ENCODE results near the gene CTSL.

The CTSL gene

DNA sequence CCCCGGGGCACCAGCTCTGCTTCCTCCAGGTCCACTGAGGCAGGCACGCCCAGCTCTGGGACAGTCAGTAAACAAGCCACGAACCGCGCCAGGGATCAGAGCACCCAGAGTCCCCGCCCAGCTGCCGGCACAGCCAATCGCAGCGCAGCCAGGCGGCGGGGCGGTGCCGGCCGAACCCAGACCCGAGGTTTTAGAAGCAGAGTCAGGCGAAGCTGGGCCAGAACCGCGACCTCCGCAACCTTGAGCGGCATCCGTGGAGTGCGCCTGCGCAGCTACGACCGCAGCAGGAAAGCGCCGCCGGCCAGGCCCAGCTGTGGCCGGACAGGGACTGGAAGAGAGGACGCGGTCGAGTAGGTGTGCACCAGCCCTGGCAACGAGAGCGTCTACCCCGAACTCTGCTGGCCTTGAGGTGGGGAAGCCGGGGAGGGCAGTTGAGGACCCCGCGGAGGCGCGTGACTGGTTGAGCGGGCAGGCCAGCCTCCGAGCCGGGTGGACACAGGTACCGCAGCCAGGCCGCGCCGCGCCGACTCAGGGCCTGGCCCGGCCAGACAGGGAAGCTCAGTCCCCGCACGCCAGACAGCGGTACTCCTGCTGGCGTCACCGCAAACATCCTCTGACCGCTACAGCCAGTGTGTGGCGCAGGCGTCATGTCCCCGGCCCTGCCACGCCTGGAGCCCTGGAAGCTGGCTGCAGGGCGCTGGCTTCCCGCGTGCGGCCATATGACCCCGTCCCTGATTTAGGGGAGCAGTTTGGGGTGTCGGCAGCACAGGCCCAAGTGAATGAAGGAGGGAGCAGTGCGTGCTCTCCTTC, at the start of gene CTSL:
CTSL (plus strand) TSS at position 220 of the 810 bp plus-strand sequence. CDS start 1,485 bp downstream, outside the sequence.
- FAIRE-seq: no peak

DNA sequence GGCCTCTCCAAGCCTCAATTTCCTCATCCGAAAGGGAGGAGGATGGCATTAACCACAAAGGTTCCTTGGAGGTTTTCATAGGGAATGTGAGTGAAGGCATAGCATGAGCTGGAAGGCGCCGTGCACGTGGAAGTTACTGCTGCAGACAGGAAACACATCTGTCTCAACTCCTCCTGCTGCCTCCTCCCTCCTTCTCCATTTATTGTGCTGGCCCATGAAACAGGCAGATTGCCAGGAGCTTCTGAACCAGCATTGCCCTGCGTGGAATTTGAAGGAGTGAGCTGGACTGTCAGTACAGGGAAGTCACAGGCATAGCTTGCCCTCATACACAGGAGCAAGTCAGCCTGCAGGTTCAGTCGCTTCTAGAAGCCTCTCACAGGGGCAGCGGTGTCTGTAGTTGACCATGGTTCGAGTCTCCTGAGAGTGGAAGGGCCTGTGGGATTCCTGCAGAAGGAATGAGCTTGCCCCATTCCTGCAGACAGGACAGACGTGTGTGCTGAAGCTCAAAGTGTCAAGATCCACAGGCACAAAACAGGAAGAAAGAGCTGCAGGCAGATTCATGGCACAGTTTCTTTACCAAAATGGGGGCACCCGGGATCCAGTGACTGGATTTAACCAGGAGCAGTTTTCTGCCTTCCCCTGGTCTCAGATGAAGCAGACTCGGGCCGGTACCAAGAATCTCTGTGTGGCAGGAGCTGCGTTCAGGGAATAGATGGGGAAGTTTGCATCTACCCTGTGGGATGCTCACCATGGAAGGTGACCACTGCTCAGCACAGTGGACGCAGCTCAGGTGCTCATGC, 48.7 kb upstream of the CTSL start:
- FAIRE-seq: no peak

DNA sequence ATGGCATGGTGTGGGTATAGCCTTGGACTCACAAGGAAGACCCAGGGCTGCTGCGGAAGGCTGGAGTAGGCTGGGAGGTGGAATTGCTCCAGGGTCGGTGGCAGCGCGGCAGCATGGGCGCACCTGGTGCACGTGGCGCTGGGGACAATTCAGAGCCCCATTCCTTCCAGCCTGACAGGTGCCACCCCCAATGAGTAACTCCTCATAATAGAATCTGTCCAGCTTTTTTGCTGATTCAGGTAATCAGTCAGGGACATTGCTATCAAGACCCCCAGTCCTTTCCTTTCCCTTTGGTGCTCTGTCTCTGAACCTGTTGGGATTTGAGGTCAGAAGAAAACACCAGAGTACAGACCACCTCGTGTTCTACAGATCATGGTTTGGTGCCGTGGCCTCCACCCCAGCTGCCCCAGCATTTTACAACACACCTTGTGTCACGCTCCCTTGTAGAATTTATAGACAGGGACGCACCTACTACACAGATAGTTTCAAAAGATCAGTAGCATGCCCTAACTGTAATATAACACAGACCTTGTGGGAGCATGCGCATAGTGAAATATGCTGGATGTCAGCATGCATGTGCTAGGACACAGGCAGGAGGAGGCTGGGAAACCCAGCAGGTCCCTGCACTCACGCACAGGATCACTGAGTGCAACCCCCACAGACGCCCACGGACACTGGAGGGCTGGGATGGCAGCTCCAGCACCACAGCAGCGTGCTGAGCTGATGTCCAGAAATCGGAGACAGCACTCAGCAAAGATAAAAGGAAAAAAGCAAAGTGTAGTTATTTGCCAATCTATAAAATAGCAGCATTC, 47.9 kb upstream of the CTSL start:
- FAIRE-seq: no peak

DNA sequence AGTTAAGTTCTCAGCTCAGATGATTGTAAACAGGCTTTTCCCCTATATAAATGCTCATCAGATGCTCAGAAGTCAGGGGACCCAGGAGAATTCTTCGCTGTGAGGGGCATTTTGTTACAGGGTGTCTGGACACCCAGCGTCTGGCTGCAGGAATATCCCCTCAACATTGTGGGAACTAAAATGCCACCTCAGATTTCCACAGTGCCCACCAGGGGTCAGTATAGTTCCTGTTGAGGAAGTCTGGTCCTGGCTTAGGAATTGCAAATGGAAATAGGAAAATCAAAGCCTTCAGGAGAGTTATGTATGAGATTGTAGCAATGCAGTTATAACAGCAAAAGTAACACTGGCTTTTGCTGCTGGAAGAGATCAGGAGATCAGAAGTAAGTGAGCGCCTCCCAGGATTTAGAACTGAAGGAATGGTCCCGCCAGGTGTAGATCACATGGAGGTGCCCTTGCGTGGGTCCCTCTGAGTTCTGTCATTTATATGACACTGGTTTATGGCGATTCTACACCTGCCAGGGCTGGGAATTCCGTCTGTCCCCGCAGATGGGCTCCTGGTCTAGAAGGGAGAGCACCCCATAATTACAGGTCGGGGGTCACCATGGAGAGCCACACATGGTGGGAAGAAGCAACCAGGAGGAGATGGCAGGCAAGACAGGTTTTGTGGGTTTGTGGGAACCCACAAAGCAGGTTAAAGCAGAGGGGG, 47.1 kb upstream of the CTSL start:
- peak; percentile 15 for FAIRE-seq

DNA sequence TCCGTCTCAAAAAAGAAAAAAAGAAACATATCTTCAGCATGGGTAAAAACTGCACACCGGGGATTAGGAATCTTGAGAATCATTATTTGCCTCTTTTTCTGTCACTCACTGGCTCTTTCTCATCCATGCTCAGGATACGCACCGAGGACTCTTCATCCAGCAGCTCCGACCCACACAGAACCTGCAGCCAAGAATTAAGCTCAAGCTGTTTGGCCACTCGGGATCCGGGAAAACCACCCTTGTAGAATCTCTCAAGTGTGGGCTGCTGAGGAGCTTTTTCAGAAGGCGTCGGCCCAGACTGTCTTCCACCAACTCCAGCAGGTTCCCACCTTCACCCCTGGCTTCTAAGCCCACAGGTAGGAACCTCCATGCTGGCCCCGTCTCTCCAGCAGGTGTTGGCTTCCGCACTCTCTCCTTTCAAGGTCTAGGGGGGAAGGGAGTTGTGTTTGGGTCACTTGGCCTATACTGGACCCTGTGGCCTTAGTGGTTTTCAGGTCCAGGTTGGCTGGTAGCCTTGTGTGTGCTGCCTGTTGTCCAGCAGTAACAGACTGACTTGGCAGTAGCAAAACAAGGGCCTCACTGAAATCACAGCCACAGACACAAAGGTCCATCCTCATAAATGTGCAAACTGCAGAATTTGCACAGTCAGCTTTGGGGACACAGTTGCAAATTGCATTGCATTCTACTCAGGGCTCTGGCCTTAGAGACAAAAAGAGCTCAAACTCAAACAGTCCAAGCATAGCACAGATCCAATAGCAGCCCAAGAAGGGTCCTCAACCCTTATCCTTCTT, 44.5 kb upstream of the CTSL start:
- no peak for FAIRE-seq

DNA sequence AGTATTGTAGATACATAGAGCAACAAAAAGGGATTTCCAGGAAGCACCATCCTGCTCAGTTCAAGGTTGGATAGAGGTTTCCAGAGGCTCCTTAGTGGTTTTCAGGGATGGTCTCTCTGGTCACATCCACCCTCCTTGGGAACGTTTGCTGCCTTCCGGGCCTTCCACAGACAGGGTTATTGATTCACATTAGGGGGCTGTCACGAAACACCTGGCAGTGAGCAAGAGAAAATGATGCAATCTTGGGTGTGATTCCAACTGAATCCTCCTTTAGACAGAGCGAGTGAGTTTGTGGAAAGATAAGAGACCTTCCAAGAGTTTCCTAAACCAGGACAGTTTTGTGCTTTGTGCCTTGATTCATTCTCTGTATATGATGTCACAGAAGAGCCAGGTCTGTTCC, 43.8 kb upstream of the CTSL start:
- no peak for FAIRE-seq

DNA sequence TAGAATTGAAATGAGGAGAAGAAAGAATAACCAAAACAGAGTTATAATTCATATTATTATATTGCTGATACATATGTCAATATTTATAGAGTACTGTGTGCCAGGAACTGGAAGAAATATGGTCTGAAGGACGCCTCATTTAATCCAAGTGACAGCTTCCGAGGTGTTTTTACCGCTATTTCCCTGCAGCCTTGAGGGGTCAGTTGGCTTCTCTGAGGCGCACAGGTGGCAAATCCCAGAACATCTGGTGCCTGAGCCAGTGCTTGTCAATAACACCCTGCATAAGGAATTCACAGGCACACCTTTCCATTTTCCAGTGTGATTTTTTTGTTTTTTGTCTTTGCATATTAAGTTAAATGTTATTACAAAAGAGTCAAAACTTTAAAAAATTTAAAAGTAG, 43.3 kb upstream of the CTSL start:
- no peak for FAIRE-seq

DNA sequence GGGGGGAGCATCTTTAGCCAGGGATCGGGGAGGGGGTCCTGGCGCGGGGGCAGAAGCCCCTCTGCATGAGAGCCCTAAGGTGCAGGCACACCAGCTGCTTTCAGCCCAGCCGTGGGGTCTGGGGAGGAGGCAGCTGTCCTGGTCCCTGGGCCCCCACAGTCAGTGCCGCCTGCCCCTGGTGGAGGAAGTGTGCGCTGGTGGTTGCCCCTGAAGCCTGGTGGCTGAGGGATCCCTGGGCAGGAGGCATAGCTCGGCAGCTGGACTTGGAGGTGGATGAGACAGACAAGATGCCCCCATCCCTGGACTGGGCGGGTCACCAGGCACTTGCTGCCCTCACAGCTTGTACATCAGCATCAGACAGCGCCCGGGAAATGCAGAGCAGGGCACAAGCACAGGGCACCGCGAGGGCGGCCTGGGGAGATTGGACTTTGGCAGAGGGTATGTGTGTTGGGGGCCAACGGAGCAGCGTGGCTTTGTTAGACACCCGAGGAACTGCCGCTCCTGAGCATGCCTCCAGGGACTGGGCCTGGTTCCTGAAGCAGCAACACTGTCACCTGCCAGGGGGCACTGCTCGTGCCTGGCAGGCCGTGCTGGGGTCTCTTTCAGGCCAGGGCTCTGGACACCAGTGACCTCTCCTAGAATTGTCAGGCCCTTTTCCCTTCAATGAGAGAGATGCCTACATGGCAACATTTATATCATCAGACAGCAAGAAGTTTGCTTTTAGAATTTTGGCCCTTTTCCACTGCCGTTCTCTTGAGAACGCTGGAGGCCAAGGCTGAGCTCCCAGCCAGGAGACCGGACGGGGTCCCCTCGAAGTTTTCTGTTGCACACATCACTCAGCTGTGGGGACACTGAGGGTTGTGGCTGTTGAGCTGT, 41.9 kb upstream of the CTSL start:
- no peak for FAIRE-seq

DNA sequence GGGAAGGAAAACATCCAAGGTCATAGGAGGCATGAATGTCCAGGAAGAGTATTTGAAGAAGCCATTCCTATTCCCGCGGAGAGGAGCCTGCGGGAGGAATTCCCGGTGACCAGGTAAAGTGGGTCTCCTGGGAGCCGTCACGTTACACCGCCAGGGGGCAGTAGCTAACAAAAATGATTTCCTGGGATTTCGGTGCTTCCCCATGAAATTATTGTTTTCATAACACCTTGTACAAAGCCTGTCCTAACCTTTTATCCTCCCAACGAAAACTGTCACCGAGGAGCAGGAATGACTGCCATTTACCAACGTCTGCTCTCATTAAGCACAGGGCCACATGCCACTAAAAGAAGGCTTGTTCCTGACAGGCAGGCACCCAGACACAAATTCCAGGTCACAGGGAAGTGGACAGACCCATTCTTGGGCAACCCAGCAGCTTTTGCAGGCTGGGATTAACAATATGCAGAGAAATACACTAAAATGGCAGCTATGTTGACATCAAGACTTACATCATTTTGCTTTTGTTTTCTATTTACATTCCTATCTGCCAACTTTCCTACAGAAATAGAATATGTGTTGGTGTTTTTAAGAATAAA, 41.2 kb upstream of the CTSL start:
- no peak for FAIRE-seq

DNA sequence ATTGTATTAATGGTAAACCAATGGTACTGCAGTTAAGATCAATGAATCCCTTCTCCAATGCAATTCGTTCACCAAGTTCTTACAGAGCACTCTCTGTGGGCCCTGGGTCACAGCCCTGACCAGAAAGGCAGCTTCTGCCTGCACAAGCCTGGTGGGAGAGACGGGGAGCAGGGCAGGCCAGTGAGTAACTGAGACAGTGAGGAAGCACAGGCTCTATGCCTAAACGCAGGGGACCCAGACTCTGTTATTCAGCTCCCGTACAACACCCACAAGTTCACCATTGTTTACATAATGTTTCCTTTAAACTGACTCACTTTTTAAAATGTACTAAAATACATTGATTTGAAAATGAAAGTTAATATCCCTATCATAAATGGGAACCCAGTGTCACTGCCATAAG, 40.5 kb upstream of the CTSL start:
- no peak for FAIRE-seq

DNA sequence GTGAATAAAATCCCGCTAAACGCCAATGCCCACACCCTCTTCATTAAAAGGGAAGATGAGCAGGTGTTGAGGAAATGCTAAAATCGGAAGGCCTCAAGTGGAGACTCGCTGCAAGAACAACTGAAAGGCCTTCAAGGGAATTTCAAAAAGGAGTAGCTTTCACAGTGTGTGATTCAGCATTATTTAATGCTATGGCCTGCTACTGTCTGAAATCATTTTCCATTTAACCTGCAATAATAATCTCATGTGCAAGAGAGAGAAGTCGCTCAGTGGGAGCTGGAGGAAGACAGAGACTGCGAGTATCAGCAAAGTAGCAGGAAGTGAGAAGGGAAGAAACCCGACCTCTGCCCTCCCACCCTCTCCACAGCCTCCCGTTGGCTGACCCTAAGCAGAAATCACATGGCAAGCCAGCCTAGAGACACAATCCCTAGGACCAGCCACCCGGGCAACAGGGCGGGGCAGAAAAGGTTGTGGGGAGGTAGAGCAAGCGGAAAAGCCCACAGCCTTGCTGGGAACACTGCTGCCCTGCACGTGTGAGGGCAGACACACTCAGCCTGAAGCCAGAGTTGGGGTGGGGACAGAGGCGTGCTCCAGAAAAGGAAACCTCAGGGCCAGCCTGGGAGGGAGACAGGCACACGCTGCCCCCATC, 39.9 kb upstream of the CTSL start:
- FAIRE-seq: no peak

DNA sequence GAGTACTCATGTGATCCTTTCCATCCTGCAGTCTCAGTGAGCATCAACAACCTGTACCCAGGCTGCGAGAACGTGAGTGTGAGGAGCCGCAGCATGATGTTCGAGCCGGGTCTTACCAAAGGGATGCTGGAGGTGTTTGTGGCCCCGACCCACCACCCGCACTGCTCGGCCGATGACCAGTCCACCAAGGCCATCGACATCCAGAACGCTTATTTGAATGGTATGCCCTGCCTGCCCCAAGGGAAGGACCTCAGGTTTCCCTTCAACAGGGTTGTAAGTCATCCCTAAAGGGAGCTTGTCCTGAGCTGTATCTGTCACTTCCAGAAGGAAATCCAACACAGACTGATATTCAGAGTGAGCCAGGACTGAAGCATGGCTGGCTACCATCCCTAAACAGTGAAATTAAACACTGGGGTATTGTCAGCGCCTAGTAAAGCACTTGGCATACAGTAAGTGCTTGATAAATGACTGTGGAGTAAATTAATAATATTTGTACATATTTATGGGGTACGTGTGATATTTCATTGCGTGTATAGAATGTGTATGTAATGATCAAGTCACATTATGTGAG, 39.3 kb upstream of the CTSL start:
- no peak for FAIRE-seq

DNA sequence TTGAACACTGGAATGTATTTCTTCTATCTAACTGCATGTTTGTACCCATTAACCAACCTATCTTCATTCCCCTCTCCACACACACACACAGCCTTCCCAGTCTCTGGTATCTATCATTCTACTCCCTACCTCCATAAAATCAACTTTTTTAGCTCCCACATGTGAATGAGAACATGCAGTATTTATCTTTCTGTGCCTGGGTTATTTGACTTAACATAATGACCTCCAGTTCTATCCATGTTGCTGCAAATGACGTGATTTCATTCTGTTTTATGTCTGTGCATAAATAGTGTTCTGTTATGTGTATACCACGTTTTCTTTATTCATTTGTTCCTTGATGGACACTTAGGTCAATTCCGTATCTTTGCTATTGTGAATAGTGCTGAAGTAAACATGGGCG, 38.7 kb upstream of the CTSL start:
- FAIRE-seq: no peak

DNA sequence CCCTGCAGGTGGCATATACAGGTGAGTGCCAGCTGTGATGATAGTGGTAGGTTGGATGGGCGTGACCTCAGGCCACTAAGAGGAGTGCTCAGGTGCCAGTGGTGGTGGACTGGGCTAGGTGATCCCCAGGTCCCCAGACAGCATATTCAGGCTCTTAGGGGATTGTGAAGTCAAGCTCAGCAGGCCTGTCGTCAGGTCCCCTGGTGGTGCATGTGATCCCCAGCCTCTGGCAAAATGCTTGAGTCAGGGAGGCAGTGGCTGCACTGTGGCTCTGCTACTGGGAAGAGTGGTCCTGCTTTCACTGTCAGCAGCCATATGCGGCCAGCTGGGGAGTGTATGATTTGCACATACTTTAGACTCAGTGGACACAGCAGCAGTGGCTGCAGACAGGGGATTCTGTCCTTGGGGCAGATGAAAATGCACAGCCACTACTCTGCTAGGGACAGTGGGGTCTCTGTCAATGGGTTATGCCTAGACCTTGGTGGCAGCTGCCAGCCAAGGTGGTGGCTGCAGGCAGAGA, 31.6 kb upstream of the CTSL start:
- FAIRE-seq: no peak

DNA sequence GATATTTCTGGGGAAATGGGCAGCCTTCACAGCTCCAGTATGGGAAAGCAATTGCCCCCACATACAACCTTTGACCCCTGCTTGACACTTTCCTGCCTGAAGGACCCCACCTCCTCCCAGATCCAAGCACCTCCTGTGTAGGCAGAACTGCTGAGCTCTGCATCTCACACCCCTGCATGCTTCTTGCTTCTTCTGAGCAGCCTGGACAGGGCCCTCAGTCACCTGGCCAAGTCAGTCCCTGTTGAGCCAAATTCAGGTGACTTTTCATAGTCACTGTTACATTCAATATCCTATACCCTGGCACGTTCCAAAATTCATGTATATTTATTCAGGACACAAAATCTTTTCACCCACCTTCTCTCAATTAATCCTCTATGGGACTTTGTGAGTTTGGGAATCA, 30.4 kb upstream of the CTSL start:
- FAIRE-seq: no peak

DNA sequence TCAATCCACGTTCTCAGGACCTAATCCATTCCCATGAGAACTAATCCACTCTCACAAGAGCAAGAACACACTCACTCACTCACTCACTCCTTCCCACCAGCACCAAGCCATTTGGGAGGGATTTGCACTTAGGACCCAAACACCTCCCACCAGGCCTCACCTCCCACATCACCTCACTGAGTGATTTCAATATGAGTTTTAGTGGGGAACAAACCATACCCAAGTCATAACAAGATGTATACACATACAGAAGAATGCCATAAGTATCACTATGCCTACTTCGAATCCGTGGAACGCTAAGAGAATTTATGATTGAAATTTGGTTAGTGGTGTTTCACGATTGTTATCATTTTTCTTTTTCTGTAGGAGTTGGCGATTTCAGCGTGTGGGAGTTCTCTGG, 29.3 kb upstream of the CTSL start:
- FAIRE-seq: no peak

DNA sequence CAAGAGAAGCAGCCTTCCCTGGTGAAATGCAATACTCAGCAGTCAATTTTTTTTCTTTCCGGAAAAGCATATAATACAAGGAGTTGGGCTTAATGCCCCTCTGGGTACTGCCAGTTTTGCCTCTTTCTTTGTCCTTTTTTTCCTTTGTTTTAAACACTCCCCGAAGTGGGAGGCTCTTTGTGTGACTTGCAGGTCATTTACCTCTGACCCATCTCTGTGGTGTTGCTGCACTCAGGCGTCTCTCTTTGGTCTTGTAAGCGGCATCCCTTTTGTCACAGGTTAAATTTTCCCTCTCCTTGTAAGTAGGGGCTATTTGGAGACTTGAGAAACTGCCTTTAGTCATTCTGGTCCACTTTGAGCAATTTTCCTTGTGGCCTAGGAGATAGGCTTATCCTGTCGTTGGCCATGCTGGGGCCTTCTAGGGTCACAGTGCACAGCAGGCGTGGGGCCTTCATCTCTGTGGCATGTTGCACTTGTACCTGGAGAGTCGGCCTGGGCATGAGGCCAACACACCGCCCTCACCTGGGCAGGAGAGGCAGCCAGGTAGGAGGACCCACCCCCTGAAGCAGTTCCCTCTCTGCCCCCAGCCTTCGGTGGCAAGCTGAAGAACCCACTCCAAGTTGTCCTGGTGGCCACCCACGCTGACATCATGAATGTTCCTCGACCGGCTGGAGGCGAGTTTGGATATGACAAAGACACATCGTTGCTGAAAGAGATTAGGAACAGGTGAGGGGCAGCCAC, 27.7 kb upstream of the CTSL start:
- FAIRE-seq: no peak

DNA sequence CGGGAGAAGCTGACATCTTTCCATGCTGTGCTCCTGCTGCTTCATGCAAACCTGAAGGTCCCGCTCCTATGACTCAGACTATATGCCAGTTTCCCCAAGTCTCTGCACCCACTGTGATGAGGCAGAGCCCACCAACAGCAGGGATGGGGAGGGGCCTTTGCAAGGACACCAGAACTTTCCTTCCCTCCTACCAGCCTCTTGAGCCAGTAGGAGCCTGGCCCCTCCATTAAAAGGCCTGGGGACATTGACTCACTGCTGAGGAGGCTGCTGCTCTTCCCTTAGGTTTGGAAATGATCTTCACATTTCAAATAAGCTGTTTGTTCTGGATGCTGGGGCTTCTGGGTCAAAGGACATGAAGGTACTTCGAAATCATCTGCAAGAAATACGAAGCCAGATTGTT, 26.1 kb upstream of the CTSL start:
- no peak for FAIRE-seq

DNA sequence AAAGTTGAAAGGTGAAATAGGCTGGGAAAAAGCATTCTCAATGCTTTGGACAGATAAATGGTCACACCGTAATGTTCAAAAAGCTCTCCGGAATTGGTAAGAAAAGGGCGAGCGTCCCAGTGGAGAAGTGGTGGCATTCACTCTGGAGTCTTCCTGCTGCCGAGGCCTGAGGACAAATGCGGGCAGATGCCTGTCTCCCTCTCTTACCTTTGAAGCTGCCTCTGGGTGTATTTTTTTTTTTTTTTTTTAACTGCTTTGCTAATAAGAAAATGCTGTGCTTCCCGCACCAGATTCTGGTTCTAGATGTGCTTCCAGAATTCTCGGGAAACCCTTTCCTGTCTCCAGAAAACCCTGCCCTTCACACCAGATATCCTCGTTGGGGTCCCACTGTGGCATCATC, 24.4 kb upstream of the CTSL start:
- FAIRE-seq: no peak
